ENCODE data around the gene ADAMTS12. TPM values are rescaled to one million over a fixed set of nuclear protein-coding genes. Genes with fewer than 3 reads are reported as not detected.

Gene ADAMTS12
- total RNA-seq, 1 experiment from 2014 or later = 0.15 TPM

DNA sequence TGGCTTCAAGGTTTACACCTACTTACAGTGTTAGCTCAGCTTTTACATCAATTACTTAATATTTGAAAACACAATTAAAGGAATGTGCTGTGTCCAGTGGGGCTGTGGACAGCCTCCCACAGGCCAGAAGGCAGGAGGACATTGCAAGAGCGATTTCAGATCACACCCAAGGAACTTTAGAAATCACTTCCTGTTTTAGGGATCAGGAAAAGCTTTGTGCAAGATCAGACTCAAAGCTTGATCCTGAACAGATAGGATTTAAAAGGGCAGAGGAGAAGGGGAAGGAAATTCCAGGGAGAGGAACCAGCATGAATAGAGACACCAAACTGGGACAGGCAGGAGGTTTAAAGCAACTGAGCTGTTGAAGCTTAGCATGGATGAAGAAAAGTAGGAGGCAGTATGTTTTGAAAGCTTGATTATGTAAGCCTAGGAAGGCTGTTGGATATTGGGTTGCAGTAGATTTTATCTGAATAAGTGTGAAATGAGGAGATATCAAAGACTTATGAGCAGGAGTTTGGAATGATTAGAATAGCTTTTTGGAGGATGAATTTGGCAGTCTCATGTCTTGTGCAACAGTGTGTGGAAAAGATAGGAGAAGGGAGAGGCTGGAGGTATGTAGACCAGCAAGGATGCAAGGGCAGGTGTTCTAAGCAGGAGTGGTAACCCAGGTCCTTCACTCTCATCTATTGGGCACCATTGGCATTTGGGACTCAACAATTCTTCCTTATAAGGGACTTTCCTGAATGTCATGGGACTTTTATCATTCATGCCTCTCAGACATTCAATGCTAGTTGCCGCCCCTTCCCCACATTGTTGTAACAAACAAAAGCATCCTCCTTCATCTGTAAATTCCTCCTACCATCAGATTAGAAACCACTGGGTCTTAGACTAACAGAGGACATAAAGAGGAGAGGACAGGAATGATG lies 327.5 kb downstream of the ADAMTS12 start:
- DNase-seq (ENCODE audit: low read depth, low spot score) (no peak), ATAC-seq (no peak)
- POLR2A ChIA-PET = no interaction called here
- H3K9me3 ChIP-seq (ENCODE audit: control insufficient read depth, insufficient read depth, low read depth, low read length) = no peaks in the 10 kb centered on the region
- no peak overlapping the region for H3K4me3 ChIP-seq (ENCODE audit: low read depth in 2 of 2, low read length in 2 of 2)
- in situ Hi-C loops (cut with HindIII; ENCODE audit: low pct_unique_long_range_greater_than_20kb, low sequenced_read_pairs) (no loop called here), intact Hi-C loops (cut with micrococcal nuclease; ENCODE audit: unreplicated experiment) (no loop called here)
- no peak overlapping the region for H3K27ac ChIP-seq (ENCODE audit: low read length)
- no TSS peak for BruUV-seq (replicated peaks)
- H3K36me3 ChIP-seq (ENCODE audit: control insufficient read depth, insufficient read depth, low read length) = no peaks in the 10 kb centered on the region
- TF ChIP-seq TCF7L2 (IDR thresholded peaks at IDR 0.05; ENCODE audit: low read depth, low read length) = no peak
- TF ChIP-seq SIN3A (IDR thresholded peaks at IDR 0.05; ENCODE audit: borderline replicate concordance, insufficient read depth, low read depth, low read length) = no peak
- TF ChIP-seq REST (IDR thresholded peaks at IDR 0.05; ENCODE audit: insufficient read depth in 1 of 2, low read depth in 2 of 2, low read length in 1 of 2) = no peak
- no peak for TF ChIP-seq CTCF (IDR thresholded peaks at IDR 0.05)
- TF ChIP-seq POLR2AphosphoS5 (IDR thresholded peaks at IDR 0.05; ENCODE audit: low read depth, low read length) = no peak
- no peaks in the 10 kb centered on the region for H3K27me3 ChIP-seq (ENCODE audit: control insufficient read depth, insufficient read depth, low read length)
- CTCF ChIA-PET = no interaction called here
- no peaks in the 10 kb centered on the region for H3K4me1 ChIP-seq (ENCODE audit: control insufficient read depth, insufficient read depth, low read length)

DNA sequence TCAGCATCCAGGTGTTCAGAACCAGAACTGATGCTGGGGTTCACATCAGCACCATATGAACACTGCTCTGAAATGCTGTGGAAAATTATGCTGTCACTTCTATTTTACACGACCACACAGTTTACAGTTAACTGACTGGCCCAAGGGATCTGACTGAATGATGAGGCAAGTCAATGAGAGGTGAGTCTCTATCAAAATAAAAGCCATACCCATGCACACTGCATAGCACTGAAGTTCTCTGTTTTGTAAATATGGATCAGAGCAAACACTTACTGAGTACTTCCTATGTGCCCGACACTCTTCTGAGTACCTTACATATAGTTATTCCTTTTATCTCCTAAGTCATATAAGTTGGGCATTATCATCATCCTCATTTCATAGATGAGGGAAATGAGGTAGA lies 328.3 kb downstream of the ADAMTS12 start:
- ChIA-PET POLR2A (no interaction called here), CTCF (no interaction called here)

More for the DNA sequence above, 328.3 kb downstream of the ADAMTS12 start:
- DNase-seq (ENCODE audit: low read depth, low spot score) (no peak), ATAC-seq (no peak)
- no peaks in the 10 kb centered on the region for H3K36me3 ChIP-seq (ENCODE audit: control insufficient read depth, insufficient read depth, low read length)
- no peaks in the 10 kb centered on the region for H3K9me3 ChIP-seq (ENCODE audit: control insufficient read depth, insufficient read depth, low read depth, low read length)
- no peak overlapping the region for H3K27ac ChIP-seq (ENCODE audit: low read length)
- BruUV-seq (replicated peaks) = no TSS peak
- intact Hi-C loops (cut with micrococcal nuclease; ENCODE audit: unreplicated experiment) = no loop called here
- H3K4me1 ChIP-seq (ENCODE audit: control insufficient read depth, insufficient read depth, low read length) = no peaks in the 10 kb centered on the region
- no peak for TF ChIP-seq CTCF (IDR thresholded peaks at IDR 0.05)
- TF ChIP-seq POLR2AphosphoS5 (IDR thresholded peaks at IDR 0.05; ENCODE audit: low read depth, low read length) = no peak
- no peak overlapping the region for H3K4me3 ChIP-seq (ENCODE audit: low read depth in 2 of 2, low read length in 2 of 2)
- no peaks in the 10 kb centered on the region for H3K27me3 ChIP-seq (ENCODE audit: control insufficient read depth, insufficient read depth, low read length)
- in situ Hi-C loops (cut with HindIII; ENCODE audit: low pct_unique_long_range_greater_than_20kb, low sequenced_read_pairs) = no loop called here
